Neuronal stem cell (in vitro differentiated cells): Measurements from ENCODE around the gene PAX7.
A peak's percentile ranks its signal among the peaks of the same experiment; 100 is the strongest.

Source experiments
- DNase-seq: peaks from one replicate; pipeline ENCODE4 v3.0.0-alpha.2; 2013; ENCODE audit warnings: low spot score
- H2AFZ ChIP-seq: one replicate; pipeline ENCODE4 v1.6.1; 2013; ENCODE audit warnings: mild to moderate bottlenecking, low read length, inconsistent platforms
- H2AK5ac ChIP-seq: 2 replicates; pipeline ENCODE4 v1.6.1; 2013; ENCODE audit warnings: low read depth, mild to moderate bottlenecking, inconsistent platforms, low read length, moderate library complexity, mixed read lengths
- H2BK120ac ChIP-seq: 2 replicates; pipeline ENCODE4 v1.6.1; 2013; ENCODE audit warnings: low read depth, mild to moderate bottlenecking, inconsistent platforms, low read length, moderate library complexity, mixed read lengths
- H2BK12ac ChIP-seq: one replicate; pipeline ENCODE4 v1.6.1; 2013; ENCODE audit warnings: low read length, inconsistent platforms
- H2BK15ac ChIP-seq: 2 replicates; pipeline ENCODE4 v1.6.1; 2013; ENCODE audit warnings: mild to moderate bottlenecking, low read length, inconsistent platforms, mixed read lengths
- H2BK5ac ChIP-seq: one replicate; pipeline ENCODE4 v1.6.1; 2013; ENCODE audit warnings: inconsistent platforms, mild to moderate bottlenecking, low read length, moderate library complexity
- H3K14ac ChIP-seq: one replicate; pipeline ENCODE4 v1.6.1; 2013; ENCODE audit warnings: low read length, inconsistent platforms
- H3K18ac ChIP-seq: 2 replicates; pipeline ENCODE4 v1.6.1; 2013; ENCODE audit warnings: low read length, inconsistent platforms
- H3K23ac ChIP-seq: 2 replicates; pipeline ENCODE4 v1.6.1; 2013; ENCODE audit warnings: low read depth, mild to moderate bottlenecking, mixed read lengths, low read length, inconsistent platforms; ENCODE audit not compliant: poor library complexity
- H3K27ac ChIP-seq: replicated peaks from 3 replicates; pipeline ENCODE4 v1.5.1; 2013; ENCODE audit warnings: low read length, inconsistent platforms
- H3K27me3 ChIP-seq, 3 experiments: 2 replicates each; pipeline ENCODE4 v1.6.1; 2013; ENCODE audit warnings: low read length in 3 of 3, mild to moderate bottlenecking in 2 of 3, inconsistent platforms in 1 of 3, low read depth in 1 of 3, mixed read lengths in 1 of 3, moderate library complexity in 1 of 3; ENCODE audit not compliant: control insufficient read depth in 3 of 3, insufficient read depth in 3 of 3
- H3K36me3 ChIP-seq, 2 donors: replicated peaks in 1 of 2; 2 replicates each; pipeline ENCODE4 v1.6.1; 2013; ENCODE audit warnings: low read length in 2 of 2; ENCODE audit not compliant: control insufficient read depth in 2 of 2, insufficient read depth in 2 of 2
- H3K4ac ChIP-seq: 2 replicates; pipeline ENCODE4 v1.6.1; 2013; ENCODE audit warnings: inconsistent platforms, mild to moderate bottlenecking, low read length, moderate library complexity
- H3K4me1 ChIP-seq, 2 donors: 1 replicate in 1 of 2; 2 replicates in 1 of 2; pipeline ENCODE4 v1.6.1; 2013; ENCODE audit warnings: low read length in 2 of 2, low read depth in 1 of 2; ENCODE audit not compliant: control insufficient read depth in 2 of 2, insufficient read depth in 1 of 2
- H3K4me2 ChIP-seq: one replicate; pipeline ENCODE4 v1.6.1; 2013; ENCODE audit warnings: mild to moderate bottlenecking, low read length, inconsistent platforms; ENCODE audit not compliant: insufficient read depth, poor library complexity, severe bottlenecking
- H3K4me3 ChIP-seq, 2 donors: 2 replicates each; pipeline ENCODE4 v1.5.1; 2013; ENCODE audit warnings: low read length in 2 of 2, mild to moderate bottlenecking in 2 of 2, inconsistent platforms in 1 of 2, moderate library complexity in 1 of 2
- H3K79me1 ChIP-seq: one replicate; pipeline ENCODE4 v1.6.1; 2013; ENCODE audit warnings: low read depth, mild to moderate bottlenecking, inconsistent platforms, low read length, moderate library complexity
- H3K9ac ChIP-seq: one replicate; pipeline ENCODE4 v1.6.1; 2013; ENCODE audit warnings: mild to moderate bottlenecking, low read depth, low read length, inconsistent platforms; ENCODE audit not compliant: poor library complexity
- H3K9me3 ChIP-seq, 2 donors: replicated peaks in 1 of 2; 2 replicates each; pipeline versions ENCODE3 to v1.6.1; 2013; ENCODE audit warnings: low read length in 2 of 2, mild to moderate bottlenecking in 2 of 2, inconsistent platforms in 1 of 2, low read depth in 1 of 2, mixed read lengths in 1 of 2, moderate library complexity in 1 of 2; ENCODE audit not compliant: control insufficient read depth in 2 of 2, insufficient read depth in 1 of 2
- H4K8ac ChIP-seq: one replicate; pipeline ENCODE4 v1.6.1; 2013; ENCODE audit warnings: low read depth, mild to moderate bottlenecking, inconsistent platforms, low read length, moderate library complexity
- H4K91ac ChIP-seq: one replicate; pipeline ENCODE4 v1.6.1; 2013; ENCODE audit warnings: low read length, low read depth, mild to moderate bottlenecking, inconsistent platforms; ENCODE audit not compliant: poor library complexity
- WGBS, 2 donors: extraction: QIAGEN DNeasy Blood & Tissue Kit; methylation state at CpG; one replicate each; pipeline ENCODE4 v1.1.7; 2013; ENCODE audit warnings: missing lambda C conversion rate in 2 of 2, mixed read lengths in 1 of 2; ENCODE audit not compliant: insufficient read length in 2 of 2, insufficient replicate concordance in 1 of 2; ENCODE audit errors: extremely low coverage in 2 of 2; 5-methylcytosine and 5-hydroxymethylcytosine counted together

PAX7 gene

DNA sequence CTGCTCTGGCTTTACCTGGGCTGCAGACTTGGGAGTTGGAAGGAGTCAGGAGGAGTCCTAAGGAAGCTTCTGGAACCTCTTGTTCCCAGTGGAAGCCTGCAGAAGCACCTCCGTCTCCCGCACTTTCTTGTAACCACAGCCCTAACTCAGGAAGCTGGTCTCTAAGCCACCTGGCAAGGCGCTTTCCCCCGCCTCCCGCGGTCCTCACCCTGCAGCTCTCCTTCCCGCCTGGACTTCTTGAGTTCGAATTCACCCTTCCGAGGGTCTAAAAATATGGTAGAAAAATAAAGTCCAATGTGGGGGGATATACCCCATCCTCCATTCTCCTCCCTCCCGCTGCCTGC lies 15.1 kb downstream of the PAX7 start:
- H2AK5ac ChIP-seq, result no peak overlapping the region
- peaks cover 4 to 38% of the 10 kb centered on the region in 2 donors for H3K4me1 ChIP-seq
- no peak overlapping the region for H4K91ac ChIP-seq
- H3K14ac ChIP-seq, result no peak overlapping the region
- no peak overlapping the region for H3K9ac ChIP-seq
- WGBS, 2 donors, result no CpG with 5 or more reads among the region's 10 CpGs
- no peak for DNase-seq
- no peak overlapping the region for H2BK12ac ChIP-seq
- no peak overlapping the region for H3K23ac ChIP-seq
- no peak overlapping the region for H3K18ac ChIP-seq
- no peaks in the 10 kb centered on the region for H3K36me3 ChIP-seq
- H3K27ac ChIP-seq, result no peak overlapping the region
- H3K9me3 ChIP-seq, result no peaks in the 10 kb centered on the region
- H2AFZ ChIP-seq, result no peak overlapping the region
- peaks cover 29 to 96% (median 92%) of the 10 kb centered on the region in 3 experiments for H3K27me3 ChIP-seq
- H3K4me3 ChIP-seq, result no peak overlapping the region
- no peak overlapping the region for H3K4me2 ChIP-seq
- no peaks in the 10 kb centered on the region for H3K79me1 ChIP-seq
- no peak overlapping the region for H2BK120ac ChIP-seq
- no peak overlapping the region for H3K4ac ChIP-seq
- no peak overlapping the region for H2BK5ac ChIP-seq
- H2BK15ac ChIP-seq, result no peak overlapping the region
- H4K8ac ChIP-seq, result no peak overlapping the region

GRCh38 chr1:18646091-18646785 lies 15.6 kb downstream of the PAX7 start:
- H2BK15ac ChIP-seq, result no peak overlapping the region
- H3K79me1 ChIP-seq, result no peaks in the 10 kb centered on the region
- no peaks in the 10 kb centered on the region for H3K9me3 ChIP-seq
- H3K4me2 ChIP-seq, result peak overlapping the region; percentile 28
- no peak overlapping the region for H3K18ac ChIP-seq
- no peak overlapping the region for H3K14ac ChIP-seq
- H3K27me3 ChIP-seq, result peaks cover 31 to 94% (median 91%) of the 10 kb centered on the region in 3 experiments
- H4K91ac ChIP-seq, result no peak overlapping the region
- no peak overlapping the region for H2BK12ac ChIP-seq
- H3K36me3 ChIP-seq, result no peaks in the 10 kb centered on the region
- no peak overlapping the region for H3K4me3 ChIP-seq
- DNase-seq, result no peak
- H4K8ac ChIP-seq, result no peak overlapping the region
- no CpG with 5 or more reads among the region's 35 CpGs for WGBS, 2 donors
- no peak overlapping the region for H2AK5ac ChIP-seq
- no peak overlapping the region for H2BK120ac ChIP-seq
- H3K4ac ChIP-seq, result no peak overlapping the region
- H3K9ac ChIP-seq, result no peak overlapping the region
- H3K27ac ChIP-seq, result no peak overlapping the region
- H2BK5ac ChIP-seq, result no peak overlapping the region
- H2AFZ ChIP-seq, result peak overlapping the region; percentile 61
- no peak overlapping the region for H3K23ac ChIP-seq
- peaks cover 4 to 34% of the 10 kb centered on the region in 2 donors for H3K4me1 ChIP-seq

GRCh38 chr1:18646786-18647410 lies 16.3 kb downstream of the PAX7 start:
- H3K4me1 ChIP-seq, result peaks cover 4 to 32% of the 10 kb centered on the region in 2 donors
- no peak overlapping the region for H3K27ac ChIP-seq

DNA sequence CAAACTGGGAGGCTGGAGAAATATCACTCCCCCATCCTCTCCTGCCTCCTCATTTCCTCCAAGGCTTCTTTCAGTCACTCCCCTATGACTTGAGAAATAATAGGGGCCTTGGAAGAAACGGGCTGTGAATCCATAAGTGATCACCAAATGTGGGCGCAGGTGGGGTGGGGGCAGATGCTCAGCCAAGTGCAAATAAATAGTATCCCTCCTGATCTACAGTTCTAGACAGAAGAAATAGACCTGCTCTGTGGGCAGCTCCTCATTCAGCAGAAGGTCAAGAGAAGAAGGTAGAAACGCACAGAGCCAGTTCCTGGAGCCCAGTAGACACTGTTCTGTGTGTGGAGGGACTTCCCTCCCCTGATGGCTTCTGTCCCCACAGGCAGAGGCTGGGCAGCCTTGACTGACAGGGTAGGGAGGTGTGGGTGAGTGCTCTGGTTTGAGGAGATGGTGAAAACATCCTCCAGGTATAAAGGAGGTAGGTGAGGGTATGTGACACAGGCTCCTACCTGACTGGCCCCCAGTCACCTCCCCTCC lies 17.1 kb downstream of the PAX7 start:
- Histone ChIP-seq H4K91ac (no peak overlapping the region), H2AK5ac (no peak overlapping the region), H3K9me3 (no peaks in the 10 kb centered on the region), H3K79me1 (no peaks in the 10 kb centered on the region), H3K27me3 (peaks cover 28 to 92% (median 88%) of the 10 kb centered on the region in 3 experiments), H3K18ac (peak overlapping the region; percentile 46), H2AFZ (no peak overlapping the region), H3K27ac (no peak overlapping the region), H4K8ac (no peak overlapping the region), H3K4me2 (no peak overlapping the region), H2BK120ac (no peak overlapping the region), H2BK12ac (no peak overlapping the region), H3K36me3 (no peaks in the 10 kb centered on the region), H3K14ac (no peak overlapping the region), H3K4me1 (peaks cover 4 to 29% of the 10 kb centered on the region in 2 donors), H3K4ac (no peak overlapping the region), H3K4me3 (no peak overlapping the region), H2BK15ac (no peak overlapping the region), H3K9ac (no peak overlapping the region), H3K23ac (no peak overlapping the region), H2BK5ac (no peak overlapping the region)
- WGBS, 2 donors, result no CpG with 5 or more reads among the region's 3 CpGs
- DNase-seq, result no peak

More at GRCh38 chr1:18646786-18647410, 16.3 kb downstream of the PAX7 start:
- Histone ChIP-seq H3K4ac (no peak overlapping the region), H2BK5ac (no peak overlapping the region), H3K9ac (no peak overlapping the region), H3K4me3 (no peak overlapping the region), H3K14ac (peak overlapping the region; percentile 66), H4K8ac (no peak overlapping the region), H3K23ac (no peak overlapping the region), H2BK120ac (no peak overlapping the region), H3K79me1 (no peaks in the 10 kb centered on the region), H2BK15ac (no peak overlapping the region), H2AFZ (peak overlapping the region; percentile 64), H3K9me3 (no peaks in the 10 kb centered on the region), H3K36me3 (no peaks in the 10 kb centered on the region), H3K27me3 (peaks cover 31 to 90% (median 89%) of the 10 kb centered on the region in 3 experiments), H3K4me2 (peak overlapping the region; percentile 40), H2AK5ac (peak overlapping the region; percentile 49), H4K91ac (no peak overlapping the region), H3K18ac (peak overlapping the region; percentile 92), H2BK12ac (no peak overlapping the region)
- DNase-seq, result no peak
- no CpG with 5 or more reads among the region's 48 CpGs for WGBS, 2 donors
